Measurements from ENCODE around the gene RFX8. TPM values are rescaled to one million over a fixed set of nuclear protein-coding genes. Genes with fewer than 3 reads are reported as not detected.
"Not testable (repeated sequence)": the region's sequence is repeated elsewhere in the genome, so short reads cannot be mapped to it uniquely, and the experiment has no call there.

Gene RFX8
- total RNA-seq, 2 experiments from 2014 or later: 2.0 to 2.2 TPM

DNA sequence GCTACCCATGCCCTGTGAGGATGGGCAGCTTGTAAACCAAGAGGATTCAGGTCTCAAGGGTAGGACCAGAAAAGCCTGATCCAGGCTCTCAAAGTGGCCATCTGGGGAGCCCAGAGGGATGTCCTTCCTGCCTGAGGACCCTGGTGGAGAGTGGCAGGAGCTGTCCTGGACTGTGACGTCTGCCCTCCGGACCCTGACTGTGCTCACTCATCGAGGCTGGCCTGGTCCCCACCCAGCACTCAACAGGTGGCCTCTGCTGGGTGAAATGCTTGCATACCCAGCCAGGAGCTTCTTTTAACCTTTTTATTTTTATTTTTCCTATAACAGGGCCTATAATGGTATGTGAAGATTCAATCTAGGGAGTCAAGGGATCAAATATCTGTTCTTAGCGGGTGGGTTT lies 112.1 kb downstream of the RFX8 start:
- H3K9me3 Mint-ChIP-seq: no peaks in the 10 kb centered on the region
- DNase-seq (no peak), ATAC-seq (ENCODE audit: low read depth) (no peak)
- H3K36me3 Mint-ChIP-seq: no peaks in the 10 kb centered on the region
- peaks cover 18% of the 10 kb centered on the region for H3K4me1 Mint-ChIP-seq
- peaks cover 5% of the 10 kb centered on the region for H3K27me3 Mint-ChIP-seq
- POLR2A ChIA-PET: no interaction called here
- H3K4me3 Mint-ChIP-seq: no peak overlapping the region
- H3K27ac Mint-ChIP-seq: no peak overlapping the region

DNA sequence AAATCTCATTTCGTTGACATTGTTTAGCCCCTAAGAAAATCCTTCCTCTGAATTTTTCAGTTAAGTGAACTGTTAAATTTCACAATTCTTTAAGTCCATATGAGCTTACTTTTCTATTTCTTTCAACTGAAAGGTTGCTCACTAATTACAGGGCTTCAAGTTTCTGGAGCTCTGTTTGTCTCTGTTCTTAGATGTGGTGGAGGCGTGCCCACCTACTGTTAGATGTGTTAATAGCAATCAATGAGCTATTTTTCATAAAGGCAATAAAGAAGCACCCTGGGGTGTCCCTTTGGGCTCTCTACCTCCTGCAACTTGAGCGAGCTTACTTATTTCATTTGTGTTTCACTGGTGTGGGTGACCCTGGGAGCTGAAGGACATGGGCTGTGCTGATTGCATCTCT lies 112.6 kb downstream of the RFX8 start:
- Mint-ChIP-seq H3K36me3 (no peaks in the 10 kb centered on the region), H3K27ac (no peak overlapping the region), H3K9me3 (no peaks in the 10 kb centered on the region), H3K27me3 (peaks cover 5% of the 10 kb centered on the region), H3K4me3 (no peak overlapping the region), H3K4me1 (peaks cover 18% of the 10 kb centered on the region)
- POLR2A ChIA-PET: interaction anchor here (1.3 kb wide), 1 partner anchor 54 kb away, joined by 4 read pairs; the partner anchor contains the start of gene RNF149
- DNase-seq (no peak), ATAC-seq (ENCODE audit: low read depth) (no peak)

DNA sequence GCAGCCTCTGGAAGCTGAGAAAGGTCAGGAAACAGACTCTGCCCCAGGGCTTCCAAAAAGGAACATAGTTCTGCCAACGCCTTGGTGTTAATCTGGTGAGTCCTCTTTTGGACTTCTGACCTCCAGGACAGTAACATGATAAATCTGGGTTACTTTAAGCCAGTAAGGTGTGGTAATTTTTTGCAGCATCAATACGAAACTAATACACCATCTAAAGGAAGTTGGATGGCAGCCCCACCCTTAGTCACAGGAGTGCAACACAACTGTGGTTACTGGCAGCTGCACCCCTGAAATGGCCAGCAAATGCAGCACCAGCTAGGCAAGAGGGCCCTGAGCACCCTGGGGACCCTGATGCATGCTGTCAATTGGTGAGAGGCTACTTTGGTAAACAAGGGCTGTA lies 113.4 kb downstream of the RFX8 start:
- H3K27me3 Mint-ChIP-seq: peaks cover 5% of the 10 kb centered on the region
- no peaks in the 10 kb centered on the region for H3K9me3 Mint-ChIP-seq
- no peak overlapping the region for H3K27ac Mint-ChIP-seq
- H3K4me1 Mint-ChIP-seq: peaks cover 18% of the 10 kb centered on the region
- POLR2A ChIA-PET: interaction anchor here (1.3 kb wide), 1 partner anchor 53 kb away, joined by 4 read pairs; the partner anchor contains the start of gene RNF149
- no peaks in the 10 kb centered on the region for H3K36me3 Mint-ChIP-seq
- H3K4me3 Mint-ChIP-seq: peak overlapping the region; percentile 12
- no peak for DNase-seq
- peak; percentile 77 for ATAC-seq (ENCODE audit: low read depth)

DNA sequence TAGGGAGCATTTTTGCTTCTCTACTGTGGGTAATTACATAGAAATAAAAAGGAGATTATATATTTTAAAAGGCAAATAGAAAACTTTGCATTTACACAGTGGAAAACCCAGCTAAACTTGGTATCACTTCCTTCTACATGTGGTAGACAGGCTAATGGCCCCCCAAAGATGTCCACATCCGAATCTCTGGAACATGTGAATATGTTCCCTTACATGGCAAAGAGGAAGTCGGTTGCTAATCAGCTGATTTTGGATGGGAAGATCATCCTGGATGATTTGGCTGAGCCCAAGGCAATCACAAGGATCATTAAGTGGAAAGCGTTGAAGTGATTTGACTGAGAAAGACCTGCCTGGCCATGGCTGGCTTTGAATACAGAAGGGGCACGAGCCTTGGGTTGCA lies 113.8 kb downstream of the RFX8 start:
- H3K4me1 Mint-ChIP-seq: peaks cover 18% of the 10 kb centered on the region
- no peaks in the 10 kb centered on the region for H3K9me3 Mint-ChIP-seq
- POLR2A ChIA-PET: interaction anchor here (1.3 kb wide), 1 partner anchor 52 kb away, joined by 4 read pairs; the partner anchor contains the start of gene RNF149
- no peak for DNase-seq
- H3K4me3 Mint-ChIP-seq: peak overlapping the region; percentile 12
- no peak for ATAC-seq (ENCODE audit: low read depth)
- H3K27me3 Mint-ChIP-seq: peaks cover 5% of the 10 kb centered on the region
- H3K27ac Mint-ChIP-seq: peak overlapping the region; percentile 28
- no peaks in the 10 kb centered on the region for H3K36me3 Mint-ChIP-seq

DNA sequence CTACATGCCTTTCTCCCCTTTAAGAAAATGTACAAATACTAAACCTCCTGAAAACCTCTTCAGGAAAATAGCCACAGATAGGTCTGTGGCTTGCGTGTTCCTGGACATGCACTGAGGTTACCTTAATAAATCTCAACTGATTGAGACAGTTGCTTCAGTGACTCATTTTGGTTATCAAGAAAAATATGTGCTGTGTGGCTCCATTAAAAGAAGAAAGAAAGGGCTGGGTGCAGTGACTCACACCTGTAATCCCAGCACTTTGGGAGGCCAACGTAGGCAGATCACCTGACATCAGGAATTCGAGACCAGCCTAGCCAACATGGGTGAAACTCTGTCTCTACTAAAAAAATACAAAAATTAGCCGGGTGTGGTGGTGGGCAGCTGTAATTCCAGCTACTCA lies 114.7 kb downstream of the RFX8 start:
- H3K9me3 Mint-ChIP-seq: no peaks in the 10 kb centered on the region
- no peak overlapping the region for H3K4me3 Mint-ChIP-seq
- POLR2A ChIA-PET: no interaction called here
- peaks cover 18% of the 10 kb centered on the region for H3K4me1 Mint-ChIP-seq
- no peak overlapping the region for H3K27ac Mint-ChIP-seq
- no peaks in the 10 kb centered on the region for H3K36me3 Mint-ChIP-seq
- H3K27me3 Mint-ChIP-seq: peaks cover 3% of the 10 kb centered on the region
- DNase-seq (no peak), ATAC-seq (ENCODE audit: low read depth) (no peak)

DNA sequence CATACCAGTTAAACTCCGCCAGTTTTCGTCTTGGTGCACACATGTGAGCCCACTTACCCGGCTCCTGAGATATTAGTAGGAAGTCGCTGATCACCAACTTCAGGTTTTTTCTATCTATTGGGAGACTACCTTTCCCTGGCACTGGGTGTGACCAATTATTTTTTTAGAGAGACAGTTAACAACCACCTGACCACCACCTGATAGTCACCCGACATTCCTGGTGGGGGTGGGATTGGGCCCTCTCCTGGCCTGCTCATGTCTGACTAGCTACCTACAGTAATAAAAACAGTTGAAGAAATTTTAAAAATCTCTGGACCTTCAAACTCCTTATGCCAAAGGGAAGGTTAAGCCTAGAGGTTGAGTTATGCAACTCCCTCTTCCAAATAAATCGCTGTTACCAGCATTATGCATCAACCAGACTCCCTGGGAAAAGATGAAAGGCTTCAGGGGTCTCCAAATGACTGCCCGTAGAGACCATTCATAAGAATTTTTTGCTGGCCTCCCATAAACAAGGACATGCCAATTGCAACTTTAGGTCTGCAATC lies 115.4 kb downstream of the RFX8 start:
- Mint-ChIP-seq H3K4me1 (peaks cover 18% of the 10 kb centered on the region), H3K27me3 (peaks cover 2% of the 10 kb centered on the region), H3K4me3 (no peak overlapping the region), H3K27ac (no peak overlapping the region), H3K36me3 (no peaks in the 10 kb centered on the region), H3K9me3 (no peaks in the 10 kb centered on the region)
- DNase-seq: no peak
- no peak for ATAC-seq (ENCODE audit: low read depth)
- POLR2A ChIA-PET: no interaction called here

DNA sequence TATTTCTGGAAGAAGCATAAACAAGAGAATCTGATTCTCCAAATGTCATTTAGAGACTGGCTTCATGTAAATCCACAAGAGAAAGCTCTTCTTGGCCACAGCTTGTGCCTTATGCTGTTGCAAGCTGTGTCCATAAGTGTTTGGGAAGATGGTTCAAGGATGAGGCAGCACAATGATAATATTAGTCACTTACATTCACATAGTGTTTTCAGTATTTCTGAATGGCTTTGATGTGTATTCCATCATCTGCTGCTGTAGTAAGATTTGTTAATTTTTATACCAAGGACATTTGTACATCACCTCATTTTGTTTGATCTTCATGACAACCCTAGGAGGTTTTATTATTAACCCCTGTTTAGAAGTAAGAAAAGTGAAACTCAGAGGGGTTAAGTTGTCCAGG lies 117.5 kb downstream of the RFX8 start:
- H3K27me3 Mint-ChIP-seq: peaks cover 2% of the 10 kb centered on the region
- H3K9me3 Mint-ChIP-seq: no peaks in the 10 kb centered on the region
- DNase-seq (no peak), ATAC-seq (ENCODE audit: low read depth) (no peak)
- peaks cover 16% of the 10 kb centered on the region for H3K4me1 Mint-ChIP-seq
- H3K36me3 Mint-ChIP-seq: no peaks in the 10 kb centered on the region
- H3K4me3 Mint-ChIP-seq: no peak overlapping the region
- no peak overlapping the region for H3K27ac Mint-ChIP-seq
- POLR2A ChIA-PET: no interaction called here

DNA sequence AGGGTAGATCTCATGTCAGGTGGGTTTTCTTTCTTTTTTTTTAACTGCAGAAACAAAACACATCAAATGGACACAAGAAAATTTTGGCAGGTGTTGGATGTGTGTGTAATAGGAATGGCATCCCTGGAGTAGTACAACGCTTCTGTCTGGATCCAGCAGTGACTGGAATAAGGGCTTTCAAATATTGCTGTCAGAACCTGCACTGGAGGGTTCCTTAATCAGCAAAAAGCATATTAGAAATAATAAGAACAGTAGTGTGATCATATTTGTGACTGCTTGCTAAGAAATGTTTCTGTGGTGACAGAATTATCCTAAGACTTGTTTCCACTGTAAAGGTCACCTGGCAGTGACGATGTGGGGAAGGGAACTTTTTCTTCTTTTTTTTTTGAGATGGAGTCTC lies 118.4 kb downstream of the RFX8 start:
- Mint-ChIP-seq H3K4me1 (peaks cover 11% of the 10 kb centered on the region), H3K27ac (no peak overlapping the region), H3K4me3 (no peak overlapping the region), H3K27me3 (peaks cover 5% of the 10 kb centered on the region), H3K36me3 (no peaks in the 10 kb centered on the region), H3K9me3 (no peaks in the 10 kb centered on the region)
- ATAC-seq (ENCODE audit: low read depth) (no peak), DNase-seq (no peak)
- POLR2A ChIA-PET: no interaction called here

DNA sequence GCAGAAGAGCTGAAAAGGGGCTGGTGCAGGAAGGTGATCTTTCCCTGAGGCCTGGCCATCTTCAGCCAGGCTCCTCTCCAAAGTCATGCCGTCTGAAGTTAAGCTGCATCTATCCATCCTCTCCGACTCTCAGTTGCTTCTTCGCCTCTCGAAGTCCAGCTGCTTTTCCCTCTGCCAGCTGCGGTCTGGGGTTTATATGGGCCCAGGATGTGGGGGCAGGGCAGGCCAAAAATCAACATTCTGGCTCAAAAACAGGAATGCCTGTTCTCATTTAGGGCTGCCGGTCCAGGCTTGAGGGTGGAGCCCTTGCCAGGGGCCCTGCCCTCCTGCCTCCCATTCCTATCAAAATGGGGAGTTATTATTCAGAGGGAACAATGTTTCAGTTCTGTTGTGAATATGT lies 118.9 kb downstream of the RFX8 start:
- POLR2A ChIA-PET: no interaction called here
- Mint-ChIP-seq H3K27me3 (peaks cover 5% of the 10 kb centered on the region), H3K9me3 (no peaks in the 10 kb centered on the region), H3K4me1 (peaks cover 6% of the 10 kb centered on the region), H3K4me3 (no peak overlapping the region), H3K36me3 (no peaks in the 10 kb centered on the region), H3K27ac (no peak overlapping the region)
- DNase-seq: no peak
- no peak for ATAC-seq (ENCODE audit: low read depth)

DNA sequence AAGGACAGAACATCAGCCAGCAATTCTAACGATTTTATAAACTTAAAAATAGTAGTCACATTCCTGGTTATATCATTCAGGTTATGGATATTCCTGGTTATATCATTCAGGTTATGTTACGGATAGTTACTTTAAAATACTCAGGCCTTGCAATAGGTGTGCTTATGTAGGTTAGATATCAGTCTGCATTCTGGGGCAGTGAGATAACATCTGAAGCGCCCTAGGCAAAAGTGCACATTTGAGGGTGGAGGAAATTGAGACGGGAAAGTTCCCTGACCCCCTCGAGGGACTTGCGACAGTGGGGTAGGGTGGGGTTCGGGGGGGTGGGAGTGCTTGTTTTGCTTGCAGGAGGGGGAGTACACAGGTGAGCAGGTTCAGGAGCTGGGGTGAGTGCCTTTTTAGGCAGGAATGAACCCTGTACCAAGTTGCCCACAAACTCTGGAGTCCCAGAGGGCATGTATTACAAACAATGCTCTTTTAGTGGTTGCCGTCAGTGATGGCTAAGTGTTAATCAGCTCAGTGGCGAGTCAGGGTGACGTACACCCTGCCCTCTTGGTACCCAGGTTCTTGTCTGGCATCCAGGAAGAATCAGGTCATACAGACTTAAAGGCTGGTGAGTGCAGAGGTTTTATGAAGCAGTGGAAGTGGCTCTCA lies 119.4 kb downstream of the RFX8 start:
- H3K4me3 Mint-ChIP-seq: no peak overlapping the region
- DNase-seq (no peak), ATAC-seq (ENCODE audit: low read depth) (no peak)
- no peak overlapping the region for H3K27ac Mint-ChIP-seq
- no peaks in the 10 kb centered on the region for H3K9me3 Mint-ChIP-seq
- POLR2A ChIA-PET: no interaction called here
- H3K36me3 Mint-ChIP-seq: no peaks in the 10 kb centered on the region
- peaks cover 5% of the 10 kb centered on the region for H3K27me3 Mint-ChIP-seq
- H3K4me1 Mint-ChIP-seq: peaks cover 6% of the 10 kb centered on the region

DNA sequence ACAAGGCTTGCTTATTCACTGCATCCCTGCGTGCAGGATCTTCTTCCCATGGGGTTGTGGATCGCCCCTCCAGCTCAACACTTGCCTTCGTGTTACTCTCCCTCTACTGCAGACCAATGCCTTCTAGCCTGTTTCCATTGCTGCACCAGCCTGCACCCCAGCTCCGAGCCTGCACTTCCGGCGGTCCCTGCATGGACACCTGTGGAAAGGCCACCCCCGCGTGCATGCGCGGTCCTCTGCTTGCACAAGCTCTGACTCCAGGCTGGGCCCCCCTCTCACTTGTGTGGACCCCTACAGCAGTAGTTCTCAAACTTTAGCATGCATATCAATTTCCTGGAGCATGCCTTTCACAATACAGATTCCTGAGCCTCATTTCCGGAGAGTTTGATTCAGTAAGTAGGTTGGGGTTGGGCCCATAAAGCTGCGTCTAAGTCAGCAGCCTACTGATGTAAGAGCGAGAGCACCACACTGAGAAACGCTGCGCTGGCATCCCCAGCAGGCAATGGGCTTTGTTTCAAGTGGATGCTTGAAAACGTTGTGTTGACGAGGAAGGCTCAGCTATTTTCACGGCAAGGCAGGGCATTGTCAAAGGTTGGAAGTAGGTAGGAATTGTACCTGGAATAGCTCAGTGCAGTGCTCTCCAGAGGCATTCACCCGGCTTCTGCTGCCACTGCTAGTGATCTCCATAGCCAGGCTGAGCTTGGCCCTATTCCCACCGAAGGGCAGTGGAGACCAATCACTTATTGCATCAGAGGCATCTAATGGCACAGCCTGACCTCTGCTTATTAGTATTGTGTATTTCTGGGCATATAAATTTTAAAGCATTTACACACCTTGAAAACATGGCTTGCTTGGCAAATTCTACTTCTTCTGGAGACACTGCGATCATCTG lies 120.2 kb downstream of the RFX8 start:
- no peak overlapping the region for H3K27ac Mint-ChIP-seq
- POLR2A ChIA-PET: no interaction called here

DNA sequence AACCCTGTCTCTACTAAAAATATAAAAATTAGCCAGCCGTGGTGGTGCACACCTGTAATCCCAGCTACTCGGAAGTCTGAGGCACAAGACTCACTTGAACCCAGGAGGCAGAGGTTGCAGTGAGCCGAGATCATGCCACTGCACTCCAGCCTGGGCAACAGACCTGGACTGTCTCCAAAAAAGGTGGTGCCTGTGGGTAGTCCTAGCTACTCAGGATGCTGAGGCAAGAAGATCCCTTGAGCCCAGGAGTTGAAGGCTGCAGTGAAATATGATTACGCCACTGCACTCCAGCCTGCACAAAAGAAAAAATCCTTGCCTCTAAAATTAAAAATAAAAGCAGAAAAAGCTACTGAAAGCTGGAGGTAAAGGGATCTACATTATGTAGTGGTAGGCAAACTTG lies 122.3 kb downstream of the RFX8 start:
- H3K27ac Mint-ChIP-seq; H3K9me3 Mint-ChIP-seq; POLR2A ChIA-PET; H3K36me3 Mint-ChIP-seq; H3K4me3 Mint-ChIP-seq; H3K27me3 Mint-ChIP-seq; H3K4me1 Mint-ChIP-seq; ATAC-seq (ENCODE audit: low read depth); DNase-seq: not testable (repeated sequence)

More for the DNA sequence above, 120.2 kb downstream of the RFX8 start:
- DNase-seq (no peak), ATAC-seq (ENCODE audit: low read depth) (no peak)
- Mint-ChIP-seq H3K36me3 (no peaks in the 10 kb centered on the region), H3K27me3 (peaks cover 5% of the 10 kb centered on the region), H3K9me3 (no peaks in the 10 kb centered on the region), H3K4me3 (no peak overlapping the region), H3K4me1 (no peaks in the 10 kb centered on the region)

DNA sequence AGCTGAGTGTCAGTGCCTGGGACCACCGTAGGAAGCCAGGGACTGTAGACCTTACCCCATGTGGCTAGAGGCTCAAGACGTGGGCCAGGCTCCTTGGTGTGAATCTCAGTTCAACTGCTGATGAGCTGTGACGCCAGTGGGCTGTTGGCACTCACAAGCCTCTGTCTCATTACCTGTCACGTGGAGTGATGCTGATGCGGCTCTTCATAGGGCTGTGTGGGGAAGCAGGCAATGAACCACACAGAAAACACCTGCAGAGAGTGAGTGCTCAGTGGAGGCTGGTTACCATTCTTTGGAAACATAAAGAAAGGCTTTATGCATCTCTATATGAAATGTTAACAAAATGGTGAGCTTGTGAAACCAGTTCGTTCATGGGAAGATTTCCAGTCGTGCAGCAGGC lies 123.7 kb downstream of the RFX8 start:
- Mint-ChIP-seq H3K36me3 (no peaks in the 10 kb centered on the region), H3K4me1 (no peaks in the 10 kb centered on the region), H3K27me3 (peaks cover 15% of the 10 kb centered on the region), H3K9me3 (no peaks in the 10 kb centered on the region), H3K4me3 (no peak overlapping the region), H3K27ac (no peak overlapping the region)
- POLR2A ChIA-PET: no interaction called here
- ATAC-seq (ENCODE audit: low read depth): no peak
- no peak for DNase-seq
